HS-27A (cell line): ENCODE results near the gene GBE1.
A peak's percentile ranks its signal among the peaks of the same experiment; 100 is the strongest.
"Not testable (repeated sequence)": the region's sequence is repeated elsewhere in the genome, so short reads cannot be mapped to it uniquely, and the experiment has no call there.

Source experiments
- DNase-seq: peaks from one replicate; pipeline ENCODE4 v3.0.0-alpha.2; 2012; ENCODE audit warnings: low read depth, missing footprints

Gene GBE1

GRCh38 chr3:81760924-81761903 lies at the start of gene GBE1:
GBE1 (minus strand) TSS chr3:81761645; CDS start chr3:81761517, 128 bp downstream.
- peak; percentile 96 for DNase-seq

GRCh38 chr3:81808900-81809299 lies 47.5 kb upstream of the GBE1 start:
- no peak for DNase-seq

GRCh38 chr3:81799403-81799802 lies 38.0 kb upstream of the GBE1 start:
- DNase-seq: no peak

- no peak for DNase-seq
Measured at GRCh38 chr3:81793410-81793809, 32.0 kb upstream of the GBE1 start.

- no peak for DNase-seq
Measured at GRCh38 chr3:81790117-81790516, 28.7 kb upstream of the GBE1 start.

GRCh38 chr3:81789691-81790090 lies 28.2 kb upstream of the GBE1 start:
- DNase-seq: no peak

GRCh38 chr3:81788610-81789009 lies 27.2 kb upstream of the GBE1 start:
- no peak for DNase-seq

- no peak for DNase-seq
Measured at GRCh38 chr3:81788044-81788443, 26.6 kb upstream of the GBE1 start.

GRCh38 chr3:81782585-81782984 lies 21.1 kb upstream of the GBE1 start:
- no peak for DNase-seq

GRCh38 chr3:81778678-81779182 lies 17.3 kb upstream of the GBE1 start:
- no peak for DNase-seq

- DNase-seq: no peak
Measured at GRCh38 chr3:81776643-81777042, 15.2 kb upstream of the GBE1 start.

GRCh38 chr3:81770710-81771109 lies 9.3 kb upstream of the GBE1 start:
- DNase-seq: no peak

- no peak for DNase-seq
Measured at GRCh38 chr3:81769299-81769698, 7.9 kb upstream of the GBE1 start.

- not testable (repeated sequence) for DNase-seq
Measured at GRCh38 chr3:81767250-81767859, 5.9 kb upstream of the GBE1 start.

- DNase-seq: no peak
Measured at GRCh38 chr3:81765400-81765799, 4.0 kb upstream of the GBE1 start.

GRCh38 chr3:81764665-81765064 lies 3.2 kb upstream of the GBE1 start:
- no peak for DNase-seq

GRCh38 chr3:81764002-81764401 lies 2.6 kb upstream of the GBE1 start:
- no peak for DNase-seq

GRCh38 chr3:81763001-81763400 lies 1.6 kb upstream of the GBE1 start:
- DNase-seq: no peak

- no peak for DNase-seq
Measured at GRCh38 chr3:81761904-81762580, 597 bp upstream of the GBE1 start.

- no peak for DNase-seq
Measured at GRCh38 chr3:81760215-81760614, 1.2 kb downstream of the GBE1 start.

GRCh38 chr3:81758771-81759170 lies 2.7 kb downstream of the GBE1 start:
- DNase-seq: not testable (repeated sequence)

- DNase-seq: no peak
Measured at GRCh38 chr3:81758275-81758674, 3.2 kb downstream of the GBE1 start.
